GM19023 (cell line): Measurements from ENCODE around the gene PAM.
"Not testable (repeated sequence)": the region's sequence is repeated elsewhere in the genome, so short reads cannot be mapped to it uniquely, and the experiment has no call there.

Experiments used
- ATAC-seq: cut with Tn5 transposase; IDR thresholded peaks from one replicate; pipeline ENCODE4 v1.9.1; 2021; ENCODE audit warnings: mild to moderate bottlenecking, moderate library complexity; ENCODE audit not compliant: unreplicated experiment

The PAM gene

DNA sequence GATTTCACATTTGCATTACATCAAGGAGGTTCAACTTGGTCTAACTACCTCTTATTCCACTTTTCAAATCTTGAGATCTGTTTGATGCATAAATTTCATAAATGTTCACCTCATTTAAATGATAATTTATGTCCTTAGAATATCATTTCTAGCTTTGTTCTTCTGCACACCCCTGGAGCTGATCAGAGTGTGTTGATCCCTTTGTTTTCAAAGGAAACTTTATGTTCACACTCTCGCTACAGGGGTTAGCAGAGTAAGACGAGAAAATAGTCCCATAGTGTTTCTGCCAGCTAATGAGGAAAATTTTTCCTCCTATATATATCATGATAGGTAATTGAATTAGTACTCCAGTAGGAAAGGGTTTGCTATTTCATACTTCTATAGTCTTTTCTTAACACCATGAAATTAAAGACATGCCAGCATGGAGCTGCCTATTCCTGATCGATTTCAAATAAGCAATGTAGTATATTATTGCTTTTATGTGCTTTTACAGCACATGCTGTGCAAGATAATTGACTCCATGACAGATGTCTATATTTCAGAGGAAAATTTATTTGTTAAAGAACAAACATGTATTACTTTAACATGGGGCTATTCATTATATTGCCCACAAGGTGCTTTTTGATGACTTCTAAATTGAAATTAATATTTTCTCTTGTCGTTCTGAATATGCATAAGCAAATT, 4.8 kb upstream of the PAM start:
- no peak for ATAC-seq

DNA sequence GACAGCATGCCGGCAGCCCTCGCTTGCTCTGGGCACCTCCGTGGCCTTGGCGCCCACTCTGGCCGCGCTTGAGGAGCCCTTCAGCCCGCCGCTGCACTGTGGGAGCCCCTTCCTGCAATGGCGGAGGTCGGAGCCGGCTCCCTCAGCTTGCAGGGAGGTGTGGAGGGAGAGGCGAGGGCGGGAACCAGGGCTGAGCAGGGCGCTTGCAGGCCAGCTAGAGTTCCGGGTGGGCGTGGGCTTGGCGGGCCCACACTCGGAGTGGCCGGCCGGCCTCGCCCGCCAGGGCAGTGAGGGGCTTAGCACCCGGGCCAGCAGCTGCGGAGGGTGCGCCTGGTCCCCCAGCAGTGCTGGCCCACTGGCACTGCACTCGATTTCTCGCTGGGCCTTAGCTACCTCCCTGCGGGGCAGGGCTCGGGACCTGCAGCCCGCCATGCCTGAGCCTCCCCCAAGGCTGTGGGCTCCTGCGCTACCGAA, 3.2 kb upstream of the PAM start:
- not testable (repeated sequence) for ATAC-seq

DNA sequence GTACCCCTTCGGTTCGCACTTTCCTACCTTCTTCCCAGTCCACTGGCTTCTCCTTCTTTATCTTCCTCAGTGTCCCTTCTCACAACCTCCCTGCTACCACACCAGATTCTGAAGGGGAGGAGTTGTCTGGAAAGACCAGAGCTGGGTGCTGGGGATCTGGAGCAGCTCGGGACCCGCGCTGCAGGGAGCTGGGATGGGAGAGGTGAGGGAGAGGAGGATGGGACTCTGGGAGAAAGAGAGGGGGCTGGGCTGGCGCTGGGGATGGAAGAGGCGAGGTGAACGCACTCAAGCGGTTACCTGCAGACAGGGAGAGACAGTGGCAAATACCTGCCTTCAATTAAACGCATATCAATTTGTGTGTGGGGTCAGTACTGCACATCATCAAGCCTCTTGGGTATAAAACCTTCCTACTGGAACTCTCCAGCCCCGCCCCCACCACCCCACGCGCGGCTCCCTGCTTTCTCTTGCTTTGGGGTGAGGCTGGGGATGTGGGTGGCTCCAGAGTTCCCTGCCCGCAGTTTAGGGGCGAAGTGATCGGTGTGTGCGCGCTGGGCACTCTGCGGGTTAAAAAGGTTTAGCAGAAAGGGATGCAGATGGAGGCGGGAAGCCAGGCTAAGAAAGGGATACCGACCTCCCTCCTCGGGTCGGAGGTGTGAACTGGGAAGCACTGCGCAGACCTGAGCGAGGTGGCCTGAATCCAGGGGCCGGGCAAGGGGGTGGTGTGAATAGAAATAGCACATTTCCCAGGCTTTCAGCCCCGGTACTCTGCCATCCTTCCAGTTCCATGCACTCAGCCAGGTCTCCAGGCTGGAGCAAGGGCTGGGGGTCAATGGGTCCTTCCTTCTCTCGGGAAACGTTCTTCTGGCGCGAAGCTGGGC, 977 bp upstream of the PAM start:
- peak; percentile 1 for ATAC-seq

DNA sequence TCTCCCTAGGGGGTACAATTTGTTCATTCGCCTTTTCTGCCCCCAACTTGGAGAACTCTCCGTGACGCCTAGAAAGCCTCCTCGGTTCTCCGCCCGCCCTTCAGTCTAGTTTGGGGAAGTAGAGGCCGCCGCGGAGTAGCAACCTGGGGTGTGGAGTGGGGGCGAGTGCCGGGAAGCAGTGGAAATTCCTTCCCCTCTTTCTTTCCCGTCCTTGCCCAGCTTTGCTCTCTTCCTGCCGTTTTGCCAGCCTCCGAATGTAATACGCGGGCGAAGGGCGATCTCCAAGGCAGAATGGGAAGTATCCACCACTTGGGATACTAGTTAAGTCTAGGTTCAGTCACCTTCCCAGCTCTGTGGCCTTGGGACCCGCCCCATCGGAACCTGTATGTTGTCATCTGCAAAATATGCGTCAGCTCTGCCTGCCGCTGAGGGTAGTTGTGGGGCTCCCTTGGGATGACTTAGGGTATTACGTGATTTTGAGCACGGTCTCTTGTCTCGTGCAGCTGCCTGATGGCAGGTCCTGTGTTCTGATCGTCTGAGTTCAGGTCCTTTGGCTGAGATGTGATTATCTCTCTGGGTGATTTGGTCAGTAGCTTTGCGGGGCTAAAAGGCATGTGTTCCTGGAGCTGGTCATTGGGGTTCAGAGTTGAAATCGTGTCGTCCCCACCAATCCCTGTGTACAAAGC, 724 bp downstream of the PAM start:
- ATAC-seq, result peak; percentile 62

DNA sequence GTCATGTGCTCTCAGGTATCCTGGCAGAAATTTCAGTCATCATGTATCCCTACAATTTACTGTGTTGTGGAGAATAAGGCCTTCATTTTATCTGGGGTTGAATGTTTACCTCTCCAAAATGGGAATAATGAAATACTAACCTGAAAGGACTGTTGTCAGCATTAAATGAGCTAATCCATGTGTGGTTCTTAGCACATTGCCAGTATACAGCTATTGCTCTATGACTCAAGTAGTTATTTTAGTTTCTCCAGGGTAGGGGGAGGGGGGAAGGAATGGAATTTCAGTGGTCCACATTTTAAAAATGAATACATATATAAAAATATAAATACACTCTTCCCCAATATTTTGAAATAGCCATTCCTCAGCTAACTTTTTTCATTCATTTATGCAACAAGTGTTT, 3.5 kb downstream of the PAM start:
- no peak for ATAC-seq

DNA sequence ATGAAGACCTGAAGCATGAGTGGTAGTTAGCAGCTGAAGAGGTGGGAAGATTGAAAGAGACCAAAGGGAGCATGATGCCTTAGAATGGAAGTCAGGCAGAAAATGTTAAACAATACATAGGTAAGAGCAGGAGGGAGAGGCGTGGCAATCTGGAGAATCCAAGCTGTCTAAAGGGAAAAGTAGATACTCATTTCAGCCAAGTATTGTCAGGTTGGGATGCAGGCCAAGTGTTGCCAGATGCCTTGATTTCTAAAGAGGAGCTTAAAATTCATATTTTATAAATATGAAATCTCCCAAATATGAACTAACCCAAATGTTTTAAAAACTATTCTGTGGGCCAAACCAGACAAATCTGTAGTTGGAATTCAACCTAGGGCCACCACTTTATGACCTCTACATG, 4.2 kb downstream of the PAM start:
- no peak for ATAC-seq

DNA sequence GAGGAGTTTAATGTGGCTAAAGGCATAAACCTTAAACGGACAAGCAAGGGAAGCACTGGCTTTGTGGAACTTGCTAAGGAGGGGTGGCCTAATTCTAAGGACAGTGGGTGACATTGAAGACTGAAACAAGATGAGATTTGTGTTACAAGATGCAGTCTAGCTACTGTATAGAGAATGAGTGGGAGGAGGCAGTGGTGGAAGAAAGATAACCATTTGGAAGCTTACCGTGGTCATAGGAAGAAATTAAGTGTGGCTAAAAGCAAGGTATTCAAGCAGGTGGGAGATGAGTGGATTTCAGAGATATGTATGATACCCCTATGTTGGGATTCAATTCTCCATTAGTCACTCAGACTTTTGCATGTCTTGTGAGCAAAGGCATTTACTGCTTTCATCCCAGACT, 4.6 kb downstream of the PAM start:
- ATAC-seq, result no peak

DNA sequence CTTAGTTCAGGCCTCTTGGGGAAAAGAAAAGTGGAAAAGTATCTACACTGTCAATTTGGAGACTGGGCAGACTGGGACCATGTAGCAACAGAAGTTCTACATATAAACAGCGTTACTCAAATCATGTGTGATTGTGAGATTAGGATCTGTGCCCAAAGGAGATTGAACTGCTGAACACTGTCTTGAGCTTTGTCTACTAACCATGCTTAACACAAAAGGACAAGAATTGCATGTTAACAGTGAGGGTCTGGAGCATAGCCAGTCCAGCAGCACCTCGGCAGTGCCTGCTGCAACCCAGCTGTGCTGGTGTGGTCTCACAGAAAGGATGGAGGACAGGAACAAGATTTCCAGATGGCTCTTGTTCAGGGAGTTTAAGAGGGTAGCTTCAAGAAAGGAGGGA, 5.7 kb downstream of the PAM start:
- no peak for ATAC-seq

DNA sequence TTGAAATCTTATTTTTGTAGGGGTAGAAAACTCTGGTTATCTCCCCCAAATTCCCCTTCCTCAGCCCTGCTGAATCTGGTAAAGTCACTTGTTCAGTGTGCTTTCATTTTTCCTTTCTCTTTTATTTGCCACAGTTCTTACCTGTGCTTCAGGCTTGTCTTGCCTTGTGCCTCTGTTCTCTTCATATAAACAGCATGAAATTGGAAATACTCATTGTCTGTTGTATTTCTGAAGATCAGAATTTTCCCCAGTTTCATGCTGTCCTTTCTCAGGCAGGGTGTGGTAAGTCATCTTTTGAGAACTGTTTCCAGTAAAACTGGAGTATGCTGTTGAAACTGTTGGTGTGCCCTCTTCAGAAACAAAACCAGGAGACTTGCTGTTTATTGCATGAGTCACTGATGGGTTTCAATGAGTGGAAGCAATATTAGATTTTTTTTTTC, 7.0 kb downstream of the PAM start:
- ATAC-seq, result peak; percentile 82

DNA sequence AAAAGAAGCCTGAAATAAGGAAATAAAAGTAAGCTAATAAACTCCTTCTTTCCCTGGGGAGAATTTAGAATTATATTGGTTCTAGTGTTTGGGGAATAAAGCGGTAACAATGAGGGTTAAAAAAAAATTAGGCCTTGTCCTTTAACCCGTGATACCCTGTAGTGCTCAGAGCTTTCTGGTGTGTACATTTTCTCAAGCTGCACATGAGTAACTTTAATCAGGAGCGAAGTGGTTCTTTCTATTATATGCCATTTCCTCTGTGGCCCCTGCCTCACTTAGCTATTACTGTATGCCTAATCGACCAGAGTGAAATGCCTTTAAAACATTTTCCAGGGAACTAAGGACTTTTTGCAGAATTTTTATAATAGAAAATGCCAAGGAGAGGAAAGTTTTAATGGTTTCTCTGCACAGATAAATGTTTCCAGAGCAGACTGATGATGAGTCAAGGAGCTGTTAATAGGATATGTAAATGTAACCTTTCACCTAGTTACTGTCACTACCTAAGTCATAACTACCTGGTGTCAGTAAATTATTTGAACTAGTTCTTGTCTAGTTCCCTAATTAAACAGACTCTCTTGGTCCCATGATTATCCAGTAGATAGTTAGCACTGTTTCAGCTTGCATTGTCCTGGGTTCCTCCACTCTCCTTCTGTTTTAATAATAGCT, 7.6 kb downstream of the PAM start:
- ATAC-seq, result no peak

DNA sequence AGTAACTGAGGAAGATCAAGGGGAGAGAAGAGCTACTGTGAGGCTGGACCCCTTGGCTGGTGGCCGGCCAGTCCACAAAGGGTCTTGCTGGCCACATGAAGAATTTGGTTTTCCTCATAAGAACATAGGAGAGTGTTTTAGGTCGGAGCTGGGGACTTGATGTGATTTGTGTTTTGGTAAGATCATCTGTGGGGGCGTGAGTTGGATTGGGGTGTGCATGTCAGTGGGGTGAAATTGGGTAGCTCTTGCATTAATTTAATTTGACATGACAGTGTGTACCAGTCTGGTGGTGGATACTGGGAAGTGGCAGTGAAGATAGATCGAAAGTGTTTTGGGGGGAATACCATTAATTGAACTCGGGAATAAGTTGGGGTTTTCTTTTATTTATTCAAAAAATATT, 8.6 kb downstream of the PAM start:
- ATAC-seq, result no peak

DNA sequence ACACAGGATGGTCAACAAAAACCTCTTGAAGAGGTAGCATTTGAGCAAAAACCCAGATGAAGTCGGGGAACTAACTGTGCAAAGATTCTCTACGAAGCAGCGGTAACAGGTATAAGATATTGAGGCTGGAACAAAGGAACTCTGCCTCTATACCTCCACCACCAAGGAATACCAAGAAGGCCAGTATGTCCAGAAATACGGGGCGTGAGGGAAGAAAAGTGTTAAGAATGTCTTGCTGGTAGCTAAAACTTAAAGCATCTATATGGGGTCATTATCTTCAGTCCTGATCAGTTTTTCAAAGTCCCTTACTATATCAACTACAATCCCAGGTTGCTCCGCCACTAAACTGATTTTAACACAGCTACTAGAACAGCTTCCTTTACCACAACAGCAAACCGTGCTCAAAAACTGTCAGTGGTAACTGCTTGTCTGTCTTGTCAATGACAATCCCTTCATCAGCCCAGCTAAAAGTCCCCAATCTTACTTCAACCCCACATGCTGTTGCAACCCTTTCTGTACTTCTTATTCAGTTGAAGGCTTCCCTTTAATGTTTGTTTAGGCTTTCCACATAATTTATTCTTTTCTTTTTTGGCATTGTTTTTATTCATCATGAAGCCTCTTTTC, 9.4 kb downstream of the PAM start:
- no peak for ATAC-seq

DNA sequence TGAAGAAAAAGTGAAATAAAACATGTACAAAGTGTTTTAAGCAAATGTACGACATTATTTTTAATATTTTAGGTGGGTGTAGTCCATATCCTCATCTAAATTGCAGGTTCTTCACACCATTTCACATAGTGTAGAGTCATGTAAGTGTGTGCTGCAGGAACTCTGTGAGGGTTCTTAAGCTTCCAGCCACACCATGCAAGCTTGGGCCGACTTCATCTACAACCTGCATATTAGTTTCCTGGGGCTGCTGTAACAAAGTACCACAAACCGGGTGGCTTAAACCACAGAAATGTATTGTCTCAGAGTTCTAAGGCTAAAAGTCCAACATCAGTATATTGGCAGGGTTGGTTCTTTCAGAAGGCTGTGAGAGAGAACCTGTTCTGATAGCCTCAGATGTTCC, 10.2 kb downstream of the PAM start:
- no peak for ATAC-seq

DNA sequence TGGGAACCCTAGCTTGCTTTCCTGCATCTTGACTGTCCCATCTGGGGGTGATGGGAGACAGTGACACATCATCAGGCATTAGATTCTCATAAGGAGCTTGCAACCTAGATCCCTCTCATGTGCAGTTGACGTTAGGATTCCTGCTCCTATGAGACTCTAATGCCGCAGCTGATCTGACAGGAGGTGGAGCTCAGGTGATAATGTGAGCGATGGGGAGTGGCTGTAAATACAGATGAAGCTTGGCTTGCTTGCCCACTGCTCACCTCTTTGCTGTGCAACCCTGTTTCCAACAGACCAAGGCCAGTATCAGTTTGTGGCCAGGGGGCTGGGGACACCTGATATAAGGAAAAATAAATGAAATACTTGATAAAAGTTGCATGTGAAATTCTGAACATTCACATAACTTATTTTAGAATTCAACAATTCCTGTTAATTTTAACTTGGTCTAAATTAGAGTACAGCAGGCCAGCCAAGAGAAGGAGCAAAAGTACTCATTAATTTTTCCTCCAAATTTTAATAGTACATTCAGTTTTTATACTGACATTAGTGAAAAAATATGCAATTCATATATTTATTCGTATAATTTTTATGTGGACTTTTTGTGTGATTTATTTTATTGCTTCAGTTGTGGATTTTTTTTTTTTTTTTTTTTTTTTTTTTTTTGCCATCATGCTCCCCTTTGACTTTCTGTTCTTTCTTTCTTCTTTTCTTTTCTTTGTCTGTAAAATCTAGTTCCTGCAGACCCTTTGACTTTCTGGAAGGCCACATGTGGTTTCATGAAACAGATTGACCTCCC, 11.4 kb downstream of the PAM start:
- no peak for ATAC-seq

DNA sequence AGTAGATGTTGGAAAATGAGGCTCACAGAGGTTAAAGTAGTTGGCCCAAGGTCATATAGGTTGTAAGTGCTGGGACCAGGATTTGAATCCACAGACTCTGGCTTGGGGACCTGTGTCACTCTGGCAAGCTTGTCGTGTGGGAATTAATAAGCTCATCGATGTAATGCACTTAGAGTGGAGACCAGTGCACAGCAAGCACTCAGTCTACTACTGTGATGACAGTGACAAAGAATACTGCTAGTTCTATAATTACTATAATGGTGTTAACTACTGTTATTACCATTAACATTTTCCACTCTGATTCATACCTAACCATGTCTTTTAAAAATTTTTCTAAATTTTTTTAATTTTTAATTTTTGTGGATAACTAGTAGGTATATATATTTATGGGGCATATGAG, 12.8 kb downstream of the PAM start:
- ATAC-seq, result no peak

DNA sequence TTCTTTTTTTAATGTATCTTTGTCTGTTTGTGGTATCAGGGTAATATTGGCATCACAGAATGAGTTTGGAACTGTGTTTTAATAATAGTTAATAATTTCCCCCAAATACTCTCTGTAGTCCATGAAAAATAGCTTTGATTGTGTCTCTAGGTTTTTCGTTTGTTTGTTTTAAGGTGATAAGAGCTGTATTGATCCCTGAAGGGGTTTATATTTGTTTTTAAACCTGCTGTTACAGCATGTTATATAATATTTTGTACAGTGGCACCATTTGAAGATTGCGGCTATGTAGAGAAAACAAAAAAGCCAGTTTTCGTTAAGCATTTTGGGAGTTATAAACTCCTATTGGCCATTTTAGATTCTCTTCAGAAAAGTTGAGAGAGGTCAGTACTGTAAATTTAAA, 15.7 kb downstream of the PAM start:
- ATAC-seq, result no peak

DNA sequence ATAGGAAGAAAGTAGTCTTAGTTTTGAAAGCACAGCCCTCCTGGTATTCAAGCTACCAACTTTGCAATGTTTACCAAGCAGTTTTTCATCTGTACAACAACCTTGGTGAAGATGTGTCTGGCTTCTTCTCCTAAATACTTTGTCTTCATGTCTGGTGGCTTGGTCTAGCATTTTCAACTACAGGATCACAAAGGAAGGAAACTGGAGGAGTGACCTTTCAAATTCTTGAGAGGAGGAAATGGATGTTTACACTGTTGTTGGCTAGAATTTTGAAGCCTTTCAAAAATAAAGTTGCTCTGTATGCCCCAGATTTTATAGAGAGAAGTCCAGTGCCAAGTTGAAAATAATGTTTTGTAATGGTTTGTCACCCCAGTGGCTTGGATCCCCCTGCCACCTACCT, 16.3 kb downstream of the PAM start:
- ATAC-seq, result no peak

DNA sequence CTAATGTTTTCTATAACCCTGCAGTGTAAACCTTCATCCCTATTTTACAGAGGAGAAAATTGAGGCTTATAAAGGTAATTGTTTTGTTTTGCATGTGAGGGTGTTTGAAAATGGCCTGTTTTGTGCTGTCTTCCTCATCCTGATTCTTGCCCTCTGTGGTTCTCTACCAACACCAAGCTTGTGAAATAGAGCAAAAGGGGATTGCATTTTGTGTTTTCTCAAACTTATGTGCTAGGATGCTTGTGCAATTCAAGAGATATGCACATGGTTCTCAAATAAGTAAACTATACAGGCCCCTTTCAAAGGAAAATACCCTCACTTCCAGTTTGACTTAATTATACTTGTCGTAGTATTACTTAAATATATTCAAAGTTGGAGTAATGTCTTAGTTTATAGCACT, 17.2 kb downstream of the PAM start:
- no peak for ATAC-seq

DNA sequence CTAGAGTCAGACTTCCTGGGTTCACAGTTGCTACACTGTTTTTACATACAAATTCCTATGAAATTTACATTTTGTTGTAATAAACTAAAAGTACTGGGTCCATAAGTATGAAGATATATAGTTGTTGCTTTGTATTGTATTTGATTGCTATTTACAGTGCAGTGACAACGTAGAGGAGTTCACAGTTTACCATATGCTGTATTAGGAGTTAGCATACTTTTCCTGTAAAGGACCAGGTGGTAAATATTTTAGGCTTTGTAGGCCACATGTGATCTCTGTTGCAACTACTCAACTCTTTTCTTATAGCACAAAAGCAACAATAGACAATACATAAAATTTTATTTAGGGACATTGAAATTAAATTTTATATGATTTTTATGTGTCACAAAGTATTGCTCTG, 18.0 kb downstream of the PAM start:
- no peak for ATAC-seq

DNA sequence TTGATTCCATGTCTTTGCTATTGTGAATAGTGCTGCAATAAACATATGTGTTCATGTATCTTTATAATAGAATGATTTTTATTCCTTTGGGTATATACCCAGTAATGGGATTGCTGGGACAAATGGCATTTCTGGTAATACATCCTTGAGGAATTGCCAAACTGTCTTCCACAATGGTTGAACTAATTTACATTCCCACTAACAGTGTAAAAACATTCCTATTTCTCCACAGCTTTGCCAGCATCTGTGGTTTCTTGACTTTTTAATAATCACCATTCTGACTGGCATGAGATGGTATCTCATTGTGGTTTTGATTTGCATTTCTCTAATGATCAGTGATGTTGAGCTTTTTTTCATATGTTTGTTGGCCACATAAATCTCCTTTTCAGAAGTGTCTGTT, 20.7 kb downstream of the PAM start:
- ATAC-seq, result not testable (repeated sequence)
